HG03097 (cell line): ENCODE results near the gene RNU5D-1.
"Not testable (repeated sequence)": the region's sequence is repeated elsewhere in the genome, so short reads cannot be mapped to it uniquely, and the experiment has no call there.

ENCODE experiments used
- ATAC-seq: cut with Tn5 transposase; IDR thresholded peaks from one replicate; pipeline ENCODE4 v1.9.1; 2021; ENCODE audit not compliant: unreplicated experiment, low FRiP score

The RNU5D-1 gene

DNA sequence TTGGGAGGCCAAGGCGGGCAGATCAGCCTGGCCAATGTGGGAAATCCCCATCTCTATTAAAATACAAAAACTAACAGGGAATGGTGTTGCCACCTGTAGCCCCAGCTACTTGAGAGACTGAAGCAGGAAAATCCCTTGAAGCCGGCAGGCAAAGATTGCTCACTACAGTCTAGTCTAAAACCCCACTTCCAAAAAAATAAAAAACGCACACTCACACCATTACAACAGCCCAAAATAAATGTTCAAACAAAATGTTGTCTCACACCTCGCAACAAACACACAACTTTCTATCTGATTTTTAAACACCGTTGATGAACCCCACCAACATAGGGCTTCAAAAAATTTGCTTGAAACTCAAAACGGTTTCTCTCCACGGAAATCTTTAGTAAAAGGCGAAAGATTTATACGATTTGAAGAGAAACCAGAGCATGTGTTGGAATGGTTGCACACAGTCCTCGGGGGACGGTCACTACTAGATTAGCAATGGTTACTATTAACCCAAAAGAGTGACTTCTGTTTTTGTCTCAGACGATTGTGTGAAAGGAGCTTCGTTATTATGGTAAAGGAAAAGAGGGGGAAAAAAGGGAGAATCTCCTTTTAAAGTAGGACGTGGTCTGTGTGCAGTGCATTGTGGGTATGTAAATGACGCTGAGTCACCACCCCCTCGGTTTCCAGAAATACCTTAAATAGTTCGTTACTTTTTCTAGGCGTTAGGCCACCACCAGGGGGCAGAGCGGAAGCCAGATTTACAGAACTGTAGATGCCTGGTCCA, at the start of gene RNU5D-1:
RNU5D-1 (minus strand) TSS at position 430 of the 772 bp plus-strand sequence.
- ATAC-seq: peak; percentile 58

DNA sequence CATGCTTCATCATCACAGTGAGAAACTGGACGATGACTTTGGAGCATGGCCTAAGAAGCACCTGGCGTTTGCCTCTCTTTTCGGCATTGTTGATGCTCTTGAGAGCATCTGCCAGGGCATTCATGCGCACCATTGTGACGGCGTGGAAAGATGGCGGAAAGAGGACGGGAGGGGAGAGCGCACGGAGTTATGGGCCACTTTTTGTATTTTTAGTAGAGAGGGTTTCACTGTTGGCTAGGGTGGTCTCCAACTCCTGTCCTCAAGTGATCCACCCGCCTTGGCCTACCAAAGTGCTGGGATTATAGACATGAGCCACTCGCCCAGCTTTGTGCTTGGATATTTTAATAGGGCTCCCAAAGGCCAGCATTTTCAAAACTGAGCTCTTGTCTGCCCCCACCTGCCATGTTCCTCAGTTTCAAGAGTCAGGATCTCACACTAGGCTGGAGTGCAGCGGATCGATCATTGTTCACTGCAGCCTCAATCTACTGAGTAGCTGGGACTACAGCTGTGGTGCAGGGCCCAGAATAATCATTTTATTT, 49.7 kb upstream of the RNU5D-1 start:
- ATAC-seq: no peak

DNA sequence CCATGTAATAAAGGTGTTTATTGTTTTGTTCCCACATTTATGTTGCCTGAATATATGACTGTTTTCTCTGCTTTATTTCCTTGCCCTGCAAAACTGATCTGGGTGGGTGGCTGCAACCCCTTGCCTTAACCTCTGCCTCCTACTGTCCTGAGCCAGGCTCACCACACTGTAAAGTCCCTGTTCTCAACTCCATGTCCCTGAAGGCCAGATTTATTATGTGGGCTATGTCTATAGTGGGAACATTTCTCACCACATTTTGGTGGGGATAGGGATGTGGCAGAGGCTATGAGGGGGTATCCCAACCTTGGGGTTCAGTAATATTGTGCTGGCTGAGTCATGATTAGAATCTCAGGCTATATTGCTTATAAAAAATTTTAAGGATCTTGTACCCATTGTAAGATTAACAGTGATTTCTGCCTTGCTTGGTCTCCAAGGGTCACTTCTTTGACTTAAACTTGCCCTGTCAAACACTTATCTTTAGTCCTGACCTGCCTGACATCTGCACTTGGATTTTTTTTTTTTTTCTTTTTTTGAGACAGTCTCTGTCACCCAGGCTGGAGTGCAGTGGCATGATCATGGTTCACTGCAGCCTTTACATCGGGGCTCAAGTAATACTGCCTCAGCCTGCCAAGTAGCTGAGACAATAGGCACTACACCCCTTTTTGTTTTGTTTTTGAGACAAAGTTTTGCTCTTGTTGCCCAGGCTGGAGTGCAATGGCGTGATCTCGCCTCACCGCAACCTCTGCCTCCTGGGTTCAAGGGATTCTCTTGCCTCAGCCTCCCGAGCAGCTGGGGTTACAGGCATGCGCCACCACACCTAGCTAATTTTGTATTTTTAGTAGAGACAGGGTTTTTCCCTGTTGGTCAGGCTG, 48.0 kb upstream of the RNU5D-1 start:
- ATAC-seq: no peak

DNA sequence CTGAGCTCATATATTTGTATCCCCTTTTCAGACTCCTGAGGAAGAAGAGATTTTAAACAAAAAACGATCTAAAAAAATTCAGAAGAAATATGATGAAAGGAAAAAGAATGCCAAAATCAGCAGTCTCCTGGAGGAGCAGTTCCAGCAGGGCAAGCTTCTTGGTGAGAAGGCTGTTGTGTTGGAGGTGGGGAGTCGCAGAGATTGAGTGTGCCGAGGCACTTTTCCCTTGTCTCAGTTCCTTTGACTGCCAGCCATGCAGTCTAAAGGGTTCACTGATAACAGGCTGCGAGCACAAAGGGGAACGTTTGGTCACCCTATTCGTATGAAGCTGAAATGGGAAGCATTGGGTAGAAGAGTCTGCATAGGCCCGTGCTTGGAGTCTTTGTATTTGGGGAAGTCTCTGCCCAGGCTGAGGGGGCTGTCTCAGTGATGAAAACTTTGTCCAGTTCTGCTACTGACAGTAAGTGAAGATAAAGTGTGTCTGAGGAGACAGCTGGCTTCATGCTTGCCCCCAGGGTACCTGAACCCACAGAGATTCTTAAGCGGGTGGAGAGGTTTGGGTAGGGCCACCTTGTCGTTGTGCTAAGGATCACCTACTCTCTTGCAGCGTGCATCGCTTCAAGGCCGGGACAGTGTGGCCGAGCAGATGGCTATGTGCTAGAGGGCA, 47.1 kb upstream of the RNU5D-1 start:
- ATAC-seq: no peak

DNA sequence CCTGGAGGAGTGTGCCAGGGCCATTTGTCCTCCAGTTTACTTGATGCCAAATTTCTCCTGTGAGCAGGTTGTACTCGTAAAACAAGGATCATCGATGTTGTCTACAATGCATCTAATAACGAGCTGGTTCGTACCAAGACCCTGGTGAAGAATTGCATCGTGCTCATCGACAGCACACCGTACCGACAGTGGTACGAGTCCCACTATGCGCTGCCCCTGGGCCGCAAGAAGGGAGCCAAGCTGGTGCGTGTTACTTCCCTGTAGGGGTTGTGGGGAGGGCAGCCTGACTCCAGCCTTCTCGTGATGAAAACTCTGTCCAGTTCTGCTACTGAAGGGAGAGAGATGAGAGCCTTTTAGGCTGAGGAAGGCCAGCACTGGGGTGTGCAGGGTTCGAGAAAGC, 46.6 kb upstream of the RNU5D-1 start:
- ATAC-seq: no peak

DNA sequence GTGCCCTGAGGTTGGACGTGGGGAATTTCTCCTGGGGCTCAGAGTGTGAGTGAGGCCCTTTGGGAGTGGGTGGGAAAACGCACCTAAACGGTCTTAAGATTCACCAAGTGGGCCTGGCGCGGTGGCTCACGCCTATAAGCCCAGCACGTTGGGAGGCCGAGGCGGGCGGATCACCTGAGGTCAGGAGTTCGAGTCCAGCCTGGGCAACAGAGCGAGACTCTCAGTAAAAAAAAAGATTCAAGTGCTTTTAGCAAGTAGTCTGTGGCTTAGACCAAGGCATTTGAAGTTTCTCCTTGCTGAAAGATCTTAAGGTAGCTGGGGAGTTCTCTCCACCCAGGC, 45.7 kb upstream of the RNU5D-1 start:
- no peak for ATAC-seq

DNA sequence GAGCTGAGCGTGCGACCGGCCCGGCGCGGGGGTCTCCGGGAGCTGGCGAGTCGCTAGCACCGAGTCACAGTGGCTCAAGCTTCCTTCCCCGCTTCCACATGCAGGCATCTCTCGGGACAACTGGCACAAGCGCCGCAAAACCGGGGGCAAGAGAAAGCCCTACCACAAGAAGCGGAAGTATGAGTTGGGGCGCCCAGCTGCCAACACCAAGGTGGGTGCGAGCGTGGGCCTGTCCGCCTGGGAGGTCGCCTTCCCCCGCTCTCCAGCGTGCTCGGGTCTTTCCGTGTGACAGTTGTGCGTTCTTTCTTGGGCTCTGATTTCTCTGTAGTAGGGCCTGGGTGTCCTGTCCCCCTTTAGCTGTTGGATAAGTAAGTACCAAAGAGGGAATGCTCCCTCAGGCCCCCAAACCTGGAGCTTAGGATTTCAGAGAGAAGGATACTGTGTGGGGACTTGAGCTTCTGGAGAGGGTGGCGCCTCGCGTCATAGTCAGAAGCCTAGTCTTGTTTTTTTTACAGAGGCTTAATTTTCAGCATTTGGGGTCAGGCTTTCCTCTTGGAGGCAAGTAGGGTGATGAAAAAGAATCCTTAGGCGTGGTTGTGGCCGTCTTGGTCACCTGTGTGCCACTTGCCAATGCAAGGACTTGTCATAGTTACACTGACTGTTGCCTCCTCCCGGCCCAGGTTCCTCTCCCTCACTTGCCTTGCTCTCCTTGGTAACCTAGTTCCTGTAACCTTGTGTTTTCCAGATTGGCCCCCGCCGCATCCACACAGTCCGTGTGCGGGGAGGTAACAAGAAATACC, 45.2 kb upstream of the RNU5D-1 start:
- peak; percentile 19 for ATAC-seq

DNA sequence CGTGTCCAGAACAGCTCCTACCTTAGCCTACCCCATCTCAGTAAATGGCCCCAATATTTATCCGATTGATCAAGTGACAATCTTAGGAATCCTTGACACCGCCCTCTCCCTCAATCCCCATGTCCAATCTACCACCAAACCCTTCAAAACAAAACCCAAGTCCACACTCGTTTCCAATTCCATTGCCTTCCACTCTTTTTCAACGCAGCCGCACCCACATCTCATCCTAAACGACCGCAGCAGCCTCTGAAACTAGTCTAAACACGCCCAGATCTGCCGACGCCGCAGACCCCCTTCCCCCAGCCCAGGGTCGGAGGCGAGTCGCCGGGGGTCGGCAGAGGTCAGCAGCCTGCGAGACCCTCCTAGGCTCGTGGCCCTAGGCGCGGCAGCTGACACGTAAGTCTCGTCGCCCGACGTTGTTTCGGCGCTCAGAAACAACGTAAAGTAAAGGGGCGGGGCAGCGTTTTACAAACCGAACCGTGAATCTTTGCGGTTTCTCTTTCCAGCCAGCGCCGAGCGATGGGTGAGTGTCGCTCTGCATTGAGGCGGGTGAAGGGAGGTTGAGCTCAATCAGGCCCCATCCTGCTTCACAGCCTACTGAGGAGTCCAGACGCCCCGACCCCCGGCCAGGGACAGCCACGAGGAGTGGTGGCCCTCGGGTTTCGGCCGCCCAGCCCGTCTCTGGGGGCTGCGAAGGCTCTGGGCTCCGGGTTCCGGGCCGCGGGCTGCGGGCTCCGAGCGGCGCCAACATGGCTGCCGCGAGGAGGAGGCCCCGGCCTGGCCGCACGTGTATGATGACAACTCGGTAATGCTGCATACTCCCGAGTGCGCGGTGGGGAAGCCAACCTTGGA, 44.3 kb upstream of the RNU5D-1 start, which contains the start of gene RPS8:
RPS8 (plus strand) TSS at position 463 of the 852 bp plus-strand sequence; CDS start at position 520, 57 bp downstream.
- ATAC-seq: peak; percentile 58

DNA sequence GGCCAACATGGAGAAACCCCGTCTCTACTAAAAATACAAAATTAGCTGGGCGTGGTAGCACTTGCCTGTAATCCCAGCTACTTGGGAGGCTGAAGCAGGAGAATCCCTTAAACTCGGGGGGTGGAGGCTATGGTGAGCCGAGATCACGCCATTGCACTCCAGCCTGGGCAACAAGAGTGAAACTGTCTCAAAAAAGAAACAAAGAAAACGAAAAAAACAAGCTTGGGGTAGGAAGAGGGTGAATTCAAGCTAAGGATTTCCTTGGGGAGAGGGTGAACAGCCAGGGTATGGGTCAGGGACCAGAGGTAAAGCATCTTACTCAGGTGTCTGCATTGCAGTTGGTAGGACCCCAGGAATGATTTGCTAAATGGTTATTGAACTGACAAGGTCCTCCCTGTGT, 35.5 kb upstream of the RNU5D-1 start:
- not testable (repeated sequence) for ATAC-seq

DNA sequence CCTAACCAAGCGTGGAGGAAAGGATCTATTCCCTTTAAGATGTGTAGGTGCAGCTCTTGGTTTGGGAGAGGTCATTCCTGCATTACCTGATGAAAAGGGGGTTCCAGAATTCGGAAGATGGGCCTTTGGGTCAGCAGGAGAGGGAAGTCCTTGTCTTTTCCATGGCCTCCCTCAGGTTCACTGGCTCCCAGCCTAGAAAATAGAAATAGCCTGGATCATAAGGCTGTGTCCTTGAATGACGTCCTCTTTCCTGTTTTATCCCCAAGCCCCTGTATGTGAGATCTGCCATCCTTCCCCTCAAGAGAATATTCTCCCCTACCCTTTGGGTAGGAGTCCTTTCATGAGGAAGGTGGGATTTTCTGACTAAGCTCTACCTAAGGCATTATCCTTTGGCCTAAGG, 29.9 kb upstream of the RNU5D-1 start:
- ATAC-seq: no peak

DNA sequence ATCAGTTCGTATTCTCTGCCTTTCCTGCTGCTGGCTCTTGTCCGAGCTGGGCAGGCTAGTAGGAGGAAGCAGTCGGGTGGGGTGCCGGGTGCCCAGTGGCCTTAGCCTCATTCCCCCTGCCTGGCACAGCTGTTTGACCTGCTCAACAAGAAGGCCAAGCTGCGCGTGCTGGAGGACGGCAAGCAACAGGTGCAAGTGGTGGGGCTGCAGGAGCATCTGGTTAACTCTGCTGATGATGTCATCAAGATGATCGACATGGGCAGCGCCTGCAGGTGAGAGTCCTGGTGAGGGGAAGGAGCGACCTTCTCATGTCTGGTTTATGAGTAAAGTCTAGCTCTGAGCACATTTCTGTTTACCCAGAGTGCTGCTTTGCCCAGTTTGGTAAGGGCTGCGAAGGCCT, 28.1 kb upstream of the RNU5D-1 start:
- ATAC-seq: no peak

DNA sequence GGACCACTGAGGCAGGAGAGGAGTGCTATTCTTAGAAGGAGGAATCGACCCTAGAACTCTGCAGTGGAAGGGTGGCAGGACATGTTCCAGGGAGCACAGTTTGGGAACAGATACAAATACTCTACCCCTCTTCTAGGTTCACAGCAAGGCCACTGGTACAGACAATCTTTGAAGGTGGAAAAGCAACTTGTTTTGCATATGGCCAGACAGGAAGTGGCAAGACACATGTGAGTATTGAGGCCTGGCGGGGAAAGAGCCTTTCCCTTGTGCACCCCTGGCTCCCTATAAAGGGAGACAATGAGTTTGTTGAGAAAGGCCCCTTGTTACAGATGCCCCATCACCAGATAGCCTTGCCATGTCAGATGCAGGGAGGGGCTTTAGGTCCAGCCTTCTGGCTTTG, 26.4 kb upstream of the RNU5D-1 start:
- no peak for ATAC-seq

DNA sequence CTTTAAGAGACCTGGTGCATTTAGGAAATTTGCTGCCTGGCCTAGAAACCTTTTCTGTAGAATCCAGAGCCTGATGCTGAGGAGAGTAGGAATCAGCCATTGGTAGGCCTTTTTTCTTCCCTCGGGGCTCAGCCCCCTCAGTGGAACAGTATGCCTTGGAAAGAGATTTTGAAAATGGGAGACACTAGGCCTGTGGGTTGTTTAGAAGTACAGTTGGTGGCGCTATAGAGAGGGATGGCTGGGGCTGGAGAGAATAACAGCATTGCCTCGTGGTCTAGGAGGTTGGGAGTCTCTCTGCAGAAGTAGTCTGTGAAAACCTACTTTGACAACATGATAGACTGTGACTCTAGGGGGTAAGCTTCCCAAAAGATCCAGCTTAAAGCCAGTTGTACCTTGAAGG, 16.9 kb upstream of the RNU5D-1 start:
- no peak for ATAC-seq

DNA sequence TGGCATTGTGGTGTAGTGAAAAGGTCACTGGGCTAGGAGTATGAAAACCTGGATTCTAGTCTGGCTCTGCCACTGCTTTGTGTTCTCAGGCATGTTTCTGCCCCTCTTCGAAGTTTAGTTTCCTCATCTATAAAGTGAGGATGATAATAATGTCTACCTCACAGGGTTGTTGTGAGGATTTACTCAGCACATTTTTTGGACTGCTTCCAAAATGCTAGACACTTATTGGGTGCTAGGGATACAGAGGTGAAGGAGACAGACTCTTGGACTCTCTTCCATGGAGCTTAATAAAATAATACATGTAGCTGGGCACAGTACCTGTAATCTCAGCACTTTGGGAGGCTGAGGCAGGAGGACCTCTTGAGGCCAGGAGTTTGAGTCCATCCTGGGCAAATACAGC, 12.2 kb upstream of the RNU5D-1 start:
- no peak for ATAC-seq

DNA sequence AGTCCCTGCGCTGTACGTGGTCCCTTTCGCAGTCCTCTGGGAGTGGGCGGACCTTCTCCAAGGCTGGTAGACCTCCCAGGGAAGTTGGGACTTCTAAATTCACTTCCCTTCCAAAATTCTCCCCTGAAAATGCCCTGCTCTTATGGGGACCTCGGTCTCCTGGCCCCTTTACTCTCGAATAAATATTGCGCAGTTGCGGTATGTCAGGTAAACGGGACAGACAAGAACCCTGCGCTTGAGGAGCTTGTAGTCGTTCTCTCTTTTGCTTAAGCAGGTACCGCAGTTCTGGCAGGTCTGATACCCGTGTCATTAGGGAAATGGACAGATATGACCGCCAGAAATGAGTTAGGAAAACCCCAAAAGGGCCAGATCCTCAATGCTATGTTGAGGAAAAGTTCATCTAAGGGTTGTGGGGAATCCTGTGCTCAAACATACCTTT, 9.2 kb upstream of the RNU5D-1 start:
- ATAC-seq: no peak

DNA sequence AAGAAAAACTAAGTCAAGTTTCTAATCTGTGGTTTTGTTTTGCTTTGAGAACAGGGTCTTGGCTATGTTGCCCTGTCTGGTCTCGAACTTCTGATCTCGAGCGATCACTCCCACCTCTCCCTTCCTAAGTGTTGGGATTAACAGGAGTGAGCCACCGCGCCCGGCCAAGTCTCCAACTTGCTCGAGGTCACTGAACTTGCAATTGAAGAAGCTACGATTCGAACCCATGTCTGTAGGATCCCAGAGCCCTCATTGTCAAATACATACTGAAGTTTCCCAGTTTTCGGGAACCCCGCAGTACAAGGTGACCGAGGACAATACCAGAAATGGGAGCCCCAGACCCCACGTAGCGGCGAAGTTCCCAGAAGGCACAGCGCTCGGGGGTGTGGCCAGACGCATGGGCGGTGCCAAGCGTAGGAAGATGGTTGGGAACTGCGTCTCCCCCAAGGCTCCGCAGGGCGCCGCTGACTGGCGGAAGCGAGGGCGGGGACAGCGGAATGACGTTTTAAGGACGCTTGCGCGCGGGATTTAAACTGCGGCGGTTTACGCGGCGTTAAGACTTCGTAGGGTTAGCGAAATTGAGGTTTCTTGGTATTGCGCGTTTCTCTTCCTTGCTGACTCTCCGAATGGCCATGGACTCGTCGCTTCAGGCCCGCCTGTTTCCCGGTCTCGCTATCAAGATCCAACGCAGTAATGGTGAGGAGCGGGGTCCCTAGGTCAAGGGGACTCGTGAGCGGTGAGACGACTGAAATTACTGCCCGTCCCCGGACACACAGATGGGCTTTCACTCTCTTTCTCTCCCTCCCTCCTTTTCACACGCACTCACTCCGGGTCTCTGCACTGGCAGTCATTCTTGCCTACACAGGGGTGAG, 8.6 kb upstream of the RNU5D-1 start, which contains the start of gene KIF2C:
KIF2C (plus strand) TSS at position 531 of the 872 bp plus-strand sequence; CDS start at position 627, 96 bp downstream.
- peak; percentile 87 for ATAC-seq

DNA sequence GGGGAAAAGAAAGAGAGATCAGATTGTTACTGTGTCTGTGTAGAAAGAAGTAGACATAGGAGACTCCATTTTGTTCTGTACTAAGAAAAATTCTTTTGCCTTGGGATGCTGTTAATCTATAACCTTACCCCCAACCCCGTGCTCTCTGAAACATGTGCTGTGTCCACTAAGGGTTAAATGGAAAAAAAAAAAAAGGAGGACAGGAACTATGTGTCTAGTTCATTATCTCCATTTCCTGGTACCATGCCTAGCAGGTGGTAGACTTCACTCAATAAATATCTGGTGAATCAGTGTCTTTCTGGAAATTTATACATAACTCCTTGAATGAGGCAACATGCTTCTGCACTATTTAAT, 8.0 kb upstream of the RNU5D-1 start:
- ATAC-seq: not testable (repeated sequence)

DNA sequence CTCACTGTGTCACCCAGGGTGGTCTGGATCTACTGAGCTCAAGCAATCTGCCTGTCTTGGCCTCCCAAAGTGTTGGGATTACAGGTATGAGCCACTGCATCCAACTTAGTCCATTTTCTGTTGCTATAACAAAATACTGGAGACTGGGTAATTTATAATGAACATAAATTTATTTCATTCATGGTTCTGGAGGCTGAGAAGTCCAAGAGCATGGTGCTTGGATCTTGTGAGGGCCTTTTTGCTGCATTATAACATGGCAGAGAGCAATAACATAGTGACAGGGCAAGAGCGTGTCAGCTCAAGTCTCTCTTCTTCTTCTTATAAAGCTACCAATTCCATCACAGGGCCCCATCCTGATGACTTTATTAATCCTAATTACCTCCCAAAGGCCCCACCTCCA, 5.0 kb upstream of the RNU5D-1 start:
- ATAC-seq: no peak
